Cardiac fibroblast (primary cell): Measurements from ENCODE around the gene PKIB.

Experiments
- DNase-seq, 2 donors: peaks; one replicate each; pipeline versions ENCODE4 v3.0.0 to v3.0.0-alpha.2; 2010; ENCODE audit warnings: low read depth in 2 of 2
- H3K4me3 ChIP-seq, 2 donors: replicated peaks in 1 of 2; 1 replicate in 1 of 2; 2 replicates in 1 of 2; pipeline ENCODE4 v1.5.1; 2011; ENCODE audit warnings: low read depth in 2 of 2, low read length in 2 of 2, mild to moderate bottlenecking in 2 of 2, moderate library complexity in 1 of 2
- CTCF ChIP-seq: IDR thresholded peaks from one replicate; pipeline ENCODE4 v1.5.1; 2011; ENCODE audit warnings: low read depth, mild to moderate bottlenecking, low read length, inconsistent platforms

PKIB gene

GRCh38 chr6:122696079-122696478 is 85.9 kb downstream of the PKIB start:
- no peak for TF ChIP-seq CTCF
- DNase-seq = peak; percentile 43 to 80
- H3K4me3 ChIP-seq = no peak overlapping the region

DNA sequence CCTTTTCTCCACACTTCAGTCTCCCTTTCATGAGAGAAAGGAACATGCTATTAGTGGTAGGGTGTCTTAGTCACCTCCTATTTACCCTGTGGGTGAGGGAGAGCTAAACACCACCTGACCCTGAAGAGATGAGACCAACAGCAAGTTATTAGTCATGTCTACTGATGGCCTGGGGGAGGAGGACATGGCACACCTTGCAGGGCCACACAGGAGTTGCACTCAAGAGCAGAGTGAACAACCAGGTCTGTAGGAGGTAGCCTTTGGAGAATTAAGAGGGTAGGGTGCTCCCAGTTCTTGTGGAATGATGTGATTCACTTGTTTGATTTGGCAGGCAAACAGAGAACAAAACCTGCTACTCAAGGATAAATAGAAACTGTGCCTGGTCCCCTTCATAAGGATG is 86.6 kb downstream of the PKIB start:
- TF ChIP-seq CTCF = no peak

GRCh38 chr6:122697458-122697857 is 87.3 kb downstream of the PKIB start:
- no peak overlapping the region for H3K4me3 ChIP-seq
- TF ChIP-seq CTCF = no peak
- DNase-seq = no peak

More for the DNA sequence above, 86.6 kb downstream of the PKIB start:
- H3K4me3 ChIP-seq = no peak overlapping the region
- peak in 1 of 2 donors; percentile 30 for DNase-seq

- no peak for DNase-seq
- no peak for TF ChIP-seq CTCF
- H3K4me3 ChIP-seq = no peak overlapping the region
Measured at GRCh38 chr6:122701666-122702065, 91.5 kb downstream of the PKIB start.

- no peak for TF ChIP-seq CTCF
- H3K4me3 ChIP-seq = no peak overlapping the region
- no peak for DNase-seq
Measured at GRCh38 chr6:122702841-122703240, 92.6 kb downstream of the PKIB start.

DNA sequence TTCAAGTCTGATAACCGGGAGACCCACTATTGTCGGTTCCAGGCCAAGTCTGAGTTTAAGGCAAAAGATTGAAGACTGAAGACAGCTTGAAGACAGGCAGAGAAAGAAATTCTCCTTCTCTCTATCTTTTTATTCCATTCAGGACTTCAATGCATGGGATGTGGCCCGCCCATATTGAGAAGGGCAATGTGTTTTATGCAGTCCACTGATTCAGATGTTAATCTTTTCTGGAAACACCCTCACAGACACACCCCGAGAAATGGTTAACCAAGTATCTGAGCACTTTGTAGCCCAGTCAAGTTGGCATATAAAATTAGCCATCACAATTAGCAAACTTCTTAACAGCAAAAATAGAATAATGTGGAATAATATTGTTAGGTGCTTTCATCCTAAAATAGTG is 93.9 kb downstream of the PKIB start:
- H3K4me3 ChIP-seq = no peak overlapping the region
- TF ChIP-seq CTCF = no peak
- no peak for DNase-seq

GRCh38 chr6:122709922-122710512 is 99.8 kb downstream of the PKIB start:
- H3K4me3 ChIP-seq = no peak overlapping the region
- DNase-seq = no peak
- TF ChIP-seq CTCF = no peak
